HG03066 (cell line): Measurements from ENCODE around the gene MCM3AP.

Experiments
- ATAC-seq: cut with Tn5 transposase; IDR thresholded peaks from one replicate; pipeline ENCODE4 v1.9.1; 2021; ENCODE audit warnings: low read depth; ENCODE audit not compliant: unreplicated experiment

MCM3AP gene

DNA sequence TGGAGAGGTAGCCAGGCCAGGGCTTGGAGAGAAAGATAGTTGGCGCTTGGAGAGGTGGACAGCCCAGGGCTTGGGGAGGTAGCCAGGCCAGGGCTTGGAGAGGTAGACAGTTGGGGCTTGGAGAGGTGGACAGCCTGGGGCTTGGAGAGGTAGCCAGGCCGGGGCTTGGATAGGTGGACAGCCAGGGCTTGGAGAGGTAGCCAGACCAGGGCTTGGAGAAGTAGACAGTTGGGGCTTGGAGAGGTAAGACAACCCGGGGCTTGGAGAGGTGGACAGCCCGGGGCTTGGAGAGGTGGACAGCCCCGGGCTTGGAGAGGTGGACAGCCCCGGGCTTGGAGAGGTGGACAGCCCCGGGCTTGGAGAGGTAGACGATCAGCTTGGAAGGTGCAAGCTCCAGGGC lies 64.6 kb downstream of the MCM3AP start:
- no peak for ATAC-seq

DNA sequence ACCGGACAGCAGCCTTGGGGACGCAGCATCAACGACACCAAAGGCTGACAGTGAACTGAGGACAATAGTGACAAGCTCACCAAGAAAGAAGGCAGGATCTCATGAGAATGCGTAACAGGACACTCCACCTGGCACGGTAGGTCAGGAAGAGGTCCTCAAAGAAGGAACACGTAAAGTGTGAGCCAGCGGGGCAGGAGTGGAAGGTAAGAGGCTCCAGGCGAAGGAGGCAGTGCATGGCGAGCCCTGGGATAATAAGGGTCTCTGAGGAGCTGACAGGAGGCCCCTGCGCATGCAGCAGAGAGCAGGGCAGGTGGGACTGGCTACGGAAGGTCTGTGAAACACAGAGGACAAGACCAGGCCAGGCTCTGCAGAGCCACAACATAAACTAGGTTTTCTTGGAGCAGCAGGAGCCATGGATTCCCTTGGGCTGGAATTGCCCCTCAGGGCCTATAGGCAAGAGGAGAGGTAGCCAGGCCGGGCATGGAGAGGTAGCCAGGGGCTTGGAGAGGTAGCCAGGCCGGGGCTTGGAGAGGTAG lies 65.1 kb downstream of the MCM3AP start:
- ATAC-seq, result no peak

- ATAC-seq, result no peak
Measured at GRCh38 chr21:46219591-46220239, 65.7 kb downstream of the MCM3AP start.

DNA sequence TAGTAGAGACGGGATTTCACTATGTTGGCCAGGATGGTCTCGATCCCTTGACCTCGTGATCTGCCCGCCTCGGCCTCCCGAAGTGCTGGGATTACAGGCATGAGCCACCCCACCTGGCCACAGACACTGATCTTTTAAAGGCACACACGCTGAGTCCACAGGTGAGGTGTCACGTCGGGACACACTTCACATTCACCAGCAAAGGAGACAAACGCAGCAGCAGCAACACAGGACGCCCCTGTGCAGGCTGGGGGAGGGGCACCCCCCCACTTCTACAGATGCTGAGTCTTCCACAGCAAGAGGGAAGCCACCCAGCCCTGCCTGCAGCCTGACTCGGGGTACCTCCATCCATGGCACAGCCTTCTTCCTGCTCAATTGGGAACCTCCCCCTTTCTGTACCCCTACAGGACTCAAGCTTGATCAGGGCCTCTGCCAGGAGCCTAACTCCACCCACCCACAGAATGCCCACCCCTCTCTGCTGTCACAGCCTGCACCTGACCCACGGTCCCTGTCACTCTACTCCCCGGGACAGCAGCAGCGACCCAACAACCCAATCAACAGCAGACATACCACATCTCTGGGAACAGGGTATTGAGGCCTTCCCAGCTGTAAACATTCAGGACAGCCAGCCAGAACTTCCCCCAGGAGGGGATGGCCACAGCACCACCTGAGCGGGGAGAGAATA lies 66.4 kb downstream of the MCM3AP start:
- ATAC-seq, result no peak

DNA sequence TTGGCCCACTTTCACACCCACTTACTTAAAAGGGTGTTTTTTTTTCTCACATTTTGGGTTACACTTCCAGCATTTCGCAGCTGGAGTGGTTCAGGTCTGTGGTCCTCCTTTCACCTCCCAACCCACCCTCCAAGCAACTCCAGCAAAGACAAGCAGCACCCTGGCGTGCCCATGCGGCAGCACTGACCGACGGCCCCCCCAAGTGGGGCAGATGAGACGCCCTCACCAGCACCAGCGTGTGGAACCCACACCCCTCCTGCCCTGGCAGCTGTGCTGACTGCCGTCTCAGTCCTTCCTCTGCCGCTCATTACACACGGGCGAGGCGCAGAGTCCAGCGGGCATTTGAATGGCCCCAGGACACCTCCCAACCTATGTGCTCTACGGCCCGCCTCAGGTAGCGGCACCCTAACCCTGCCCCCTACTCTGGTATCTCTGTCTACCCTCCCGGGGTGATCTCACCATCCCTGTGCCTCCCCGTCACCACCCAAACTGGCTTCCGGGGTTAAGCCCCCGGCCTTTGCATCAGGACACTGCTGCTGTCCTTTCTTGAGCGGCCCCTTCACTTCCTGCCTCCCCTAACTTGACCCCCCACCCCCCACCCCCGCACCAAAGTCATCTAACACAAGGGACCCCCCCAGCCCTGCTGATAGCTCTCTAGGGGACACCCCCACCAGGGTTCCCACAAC lies 67.8 kb downstream of the MCM3AP start:
- no peak for ATAC-seq

GRCh38 chr21:46216132-46216747 lies 69.2 kb downstream of the MCM3AP start:
- no peak for ATAC-seq

GRCh38 chr21:46215436-46216131 lies 69.8 kb downstream of the MCM3AP start:
- ATAC-seq, result no peak

- no peak for ATAC-seq
Measured at GRCh38 chr21:46214478-46215340, 70.7 kb downstream of the MCM3AP start.

DNA sequence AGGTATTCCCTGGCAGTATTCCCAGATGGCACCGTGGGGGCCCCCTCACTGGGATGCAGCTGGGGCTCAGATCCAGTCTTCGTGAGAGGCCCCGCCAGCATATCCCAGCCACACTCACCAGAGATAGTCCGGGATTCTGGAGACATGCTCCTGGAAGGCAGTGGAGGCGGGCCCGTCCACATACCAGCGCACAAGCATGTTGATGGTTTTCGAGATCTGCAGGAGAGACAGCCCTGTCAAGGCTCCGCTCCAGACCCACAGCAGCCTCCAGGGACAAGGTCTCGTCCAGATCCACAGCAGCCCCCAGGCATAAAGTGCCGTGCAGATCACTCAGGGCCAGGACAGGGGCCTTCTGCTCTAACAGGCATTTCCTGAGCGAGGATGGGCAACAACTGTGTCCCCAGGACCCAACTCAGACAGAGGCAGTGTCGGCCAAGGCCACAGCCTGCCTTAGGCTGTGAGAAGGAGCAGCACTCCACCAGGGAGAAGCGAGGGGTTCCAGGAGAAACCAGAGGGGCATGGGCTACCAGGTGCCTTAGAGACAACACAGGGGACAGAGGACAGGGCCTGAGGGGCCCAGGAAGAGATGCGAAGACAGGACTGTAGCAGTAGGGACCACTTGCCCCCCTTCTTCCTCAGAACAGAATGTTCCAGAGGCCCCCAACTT lies 71.7 kb downstream of the MCM3AP start:
- no peak for ATAC-seq

DNA sequence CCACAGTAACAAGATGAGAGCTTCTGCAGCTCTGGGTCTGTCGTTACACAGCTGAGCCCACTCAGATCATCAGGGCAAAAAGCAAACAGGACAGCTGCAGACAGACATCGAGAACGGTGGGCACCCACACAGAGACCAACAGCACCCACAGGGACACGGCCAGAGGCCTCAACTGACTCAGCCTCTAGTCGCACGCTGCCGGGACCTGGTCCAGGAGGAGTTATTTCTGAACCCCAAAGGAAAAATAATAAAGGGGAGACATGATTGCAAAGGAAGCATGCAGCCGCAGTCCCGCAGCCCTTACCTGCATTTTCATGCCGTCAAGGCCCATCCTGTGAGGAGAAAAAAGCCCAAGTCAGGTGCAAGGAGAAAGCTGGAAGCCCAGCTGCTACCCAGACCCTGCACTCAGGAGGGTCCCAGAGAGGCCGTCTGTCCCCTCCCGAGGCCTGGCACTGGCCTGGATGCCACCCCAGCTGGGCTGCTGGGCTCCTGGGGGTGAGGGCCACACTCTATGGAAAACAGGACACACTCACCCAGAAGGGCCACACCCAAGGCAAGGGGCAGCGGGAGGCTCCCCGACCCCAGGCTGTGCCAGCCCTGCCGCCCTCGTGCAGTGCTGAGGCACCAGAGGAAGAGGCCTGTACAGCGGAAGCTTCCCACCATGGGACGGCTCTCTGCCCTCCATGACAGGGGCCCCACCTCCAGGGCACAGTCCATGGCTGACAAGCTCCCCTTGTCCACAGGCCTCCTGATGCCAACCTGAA lies 72.5 kb downstream of the MCM3AP start:
- no peak for ATAC-seq

- no peak for ATAC-seq
Measured at GRCh38 chr21:46211786-46212720, 73.4 kb downstream of the MCM3AP start.

- no peak for ATAC-seq
Measured at GRCh38 chr21:46211376-46211775, 74.0 kb downstream of the MCM3AP start.

DNA sequence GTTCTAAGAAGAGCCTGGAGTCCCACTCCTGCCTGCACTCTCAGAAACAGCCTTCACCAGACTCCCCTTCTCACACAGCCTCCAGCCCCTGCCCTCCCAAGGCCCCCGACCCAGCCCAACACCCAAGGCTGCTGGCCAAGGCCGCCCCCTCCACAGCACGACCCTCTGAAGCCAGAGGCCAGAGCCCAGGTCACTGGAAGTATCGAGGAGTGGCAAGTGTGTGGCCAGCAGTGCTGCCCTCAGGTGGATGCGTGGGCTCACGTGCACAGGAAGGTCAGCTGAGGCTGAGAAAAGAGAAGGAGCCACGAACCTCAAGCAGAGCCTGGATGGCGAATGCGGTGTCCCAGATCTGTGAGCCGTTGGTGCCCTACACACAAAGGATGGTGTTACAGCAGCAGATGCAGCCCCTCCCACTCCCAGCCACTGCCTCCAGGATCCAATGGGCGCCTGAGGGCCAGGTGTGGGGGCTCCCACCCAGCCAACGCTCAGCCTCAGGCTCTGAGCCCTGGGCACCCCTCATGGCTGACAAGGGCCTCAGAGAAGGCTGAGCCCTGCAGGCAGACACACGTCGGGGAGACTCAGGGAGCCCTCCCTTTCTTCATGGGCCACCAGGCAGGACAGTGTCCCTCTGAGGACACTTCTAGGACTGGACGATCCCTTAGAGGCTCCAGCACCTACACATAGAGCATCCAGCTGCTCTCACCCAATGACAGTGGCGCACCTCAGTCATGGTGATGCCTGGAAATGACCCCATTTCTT lies 74.9 kb downstream of the MCM3AP start:
- ATAC-seq, result no peak

- ATAC-seq, result no peak
Measured at GRCh38 chr21:46208761-46209721, 76.4 kb downstream of the MCM3AP start.

DNA sequence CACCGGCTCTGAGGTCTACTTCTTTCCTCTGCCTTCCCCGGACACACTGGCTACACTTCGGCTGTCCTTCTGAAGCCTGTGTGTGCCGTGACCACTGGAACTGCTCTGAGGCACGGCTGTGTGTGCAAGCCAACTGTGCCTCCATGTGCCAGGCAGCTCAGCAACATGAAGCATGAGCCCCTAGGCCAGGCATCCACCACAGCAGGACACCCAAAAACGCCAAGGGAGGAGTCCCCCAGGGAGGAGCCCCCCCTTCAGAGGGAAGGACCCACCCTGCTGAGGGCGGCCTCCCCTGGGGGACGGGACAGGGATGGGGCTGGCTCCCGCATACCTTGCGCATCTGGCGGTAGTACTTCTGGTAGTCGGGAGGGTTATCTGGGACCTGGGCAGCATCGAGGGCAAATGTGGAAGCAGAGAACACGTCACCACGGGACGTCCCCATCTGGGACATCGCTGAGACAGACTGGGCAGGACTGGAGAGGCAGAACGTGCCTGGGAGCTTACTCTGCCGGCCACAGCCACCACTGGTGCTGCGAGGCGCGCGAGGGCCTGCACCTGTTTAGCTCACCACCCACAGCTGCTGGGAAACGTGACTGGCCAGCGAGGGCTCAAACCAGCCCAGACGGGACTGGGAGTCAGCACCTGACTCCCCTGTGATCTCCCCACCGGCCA lies 77.4 kb downstream of the MCM3AP start:
- no peak for ATAC-seq
